Suprapubic skin (tissue), 4 donors: ENCODE results near the gene HMX3. TPM values are rescaled to one million over a fixed set of nuclear protein-coding genes. Genes with fewer than 3 reads are reported as not detected.
"Not testable (repeated sequence)": the region's sequence is repeated elsewhere in the genome, so short reads cannot be mapped to it uniquely, and the experiment has no call there.

ENCODE experiments used
- DNase-seq, 2 donors: peaks; one replicate each; pipeline ENCODE4 v3.0.0-alpha.2; 2019; ENCODE audit warnings: low spot score in 2 of 2
- H3K27ac ChIP-seq: fragments of 200-600 bp; sonication (generic); one replicate; pipeline ENCODE4 v1.5.1; 2019
- H3K27me3 ChIP-seq: fragments of 200-600 bp; sonication (generic); one replicate; pipeline ENCODE4 v1.5.1; 2019
- H3K36me3 ChIP-seq: fragments of 200-600 bp; sonication (generic); one replicate; pipeline ENCODE4 v1.5.1; 2019
- H3K4me1 ChIP-seq: fragments of 200-600 bp; sonication (generic); one replicate; pipeline ENCODE4 v1.5.1; 2019
- H3K4me3 ChIP-seq: fragments of 200-600 bp; sonication (generic); one replicate; pipeline ENCODE4 v1.5.1; 2019; ENCODE audit warnings: mild to moderate bottlenecking
- H3K9me3 ChIP-seq: fragments of 200-600 bp; sonication (generic); one replicate; pipeline ENCODE4 v1.5.1; 2019
- CTCF ChIP-seq, 2 donors: fragments of 200-600 bp in 1 of 2; fragments of 450-650 bp in 1 of 2; sonication (generic) in 1 of 2; IDR thresholded peaks; one replicate each; pipeline ENCODE4 v1.5.1; 2016 to 2019; ENCODE audit warnings: antibody characterized with exemption in 2 of 2, mild to moderate bottlenecking in 1 of 2, moderate library complexity in 1 of 2
- EP300 ChIP-seq: sonication (generic); formaldehyde crosslinking; IDR thresholded peaks from one replicate; pipeline ENCODE4 v1.6.1; 2017; ENCODE audit warnings: antibody characterized with exemption
- POLR2A ChIP-seq, 2 donors: fragments of 450-650 bp; IDR thresholded peaks; one replicate each; pipeline ENCODE4 v1.6.1; 2017; ENCODE audit warnings: antibody characterized with exemption in 2 of 2, mild to moderate bottlenecking in 2 of 2, moderate library complexity in 2 of 2
- POLR2AphosphoS5 ChIP-seq, 3 donors: sonication (generic); formaldehyde crosslinking; IDR thresholded peaks; one replicate each; pipeline ENCODE4 v1.6.1; 2017; ENCODE audit warnings: antibody characterized with exemption in 3 of 3
- WGBS: methylation state at CpG from one replicate; pipeline ENCODE4 v1.1.5; 2018; 5-methylcytosine and 5-hydroxymethylcytosine counted together
- total RNA-seq, 4 donors: library from RNA; depleted of rRNA; stranded (reverse); fragments of >200 nt; gene quantifications; one replicate each; pipeline ENCODE4 v1.1.0, GENCODE V29; 2016

The HMX3 gene
- total RNA-seq, 4 donors from 2014 or later: not detected

- Histone ChIP-seq H3K27me3 (no peaks in the 10 kb centered on the region), H3K4me3 (no peak overlapping the region), H3K9me3 (no peaks in the 10 kb centered on the region), H3K27ac (no peak overlapping the region), H3K4me1 (no peaks in the 10 kb centered on the region), H3K36me3 (peaks cover 14% of the 10 kb centered on the region)
- DNase-seq: no peak
- no peak for TF ChIP-seq CTCF (IDR thresholded peaks at IDR 0.05)
- TF ChIP-seq EP300: no peak
- TF ChIP-seq POLR2A (IDR thresholded peaks at IDR 0.05): no peak
- no peak for TF ChIP-seq POLR2AphosphoS5 (IDR thresholded peaks at IDR 0.05)
- WGBS: 95% methylated on average over 4 of the region's 4 CpGs
Measured at GRCh38 chr10:123170961-123171360, 35.2 kb downstream of the HMX3 start.

GRCh38 chr10:123171616-123172015 lies 35.8 kb downstream of the HMX3 start:
- H3K4me3 ChIP-seq, H3K4me1 ChIP-seq, H3K27me3 ChIP-seq, DNase-seq, H3K9me3 ChIP-seq, H3K27ac ChIP-seq: not testable (repeated sequence)
- H3K36me3 ChIP-seq: peaks cover 12% of the 10 kb centered on the region
- WGBS: 97% methylated on average over 10 of the region's 10 CpGs

GRCh38 chr10:123175389-123176387 lies 39.9 kb downstream of the HMX3 start:
- no peak for TF ChIP-seq EP300
- TF ChIP-seq CTCF (IDR thresholded peaks at IDR 0.05): no peak
- TF ChIP-seq POLR2AphosphoS5 (IDR thresholded peaks at IDR 0.05): no peak
- TF ChIP-seq POLR2A (IDR thresholded peaks at IDR 0.05): no peak
- 80% methylated on average over 9 of the region's 9 CpGs for WGBS

GRCh38 chr10:123178390-123178789 lies 42.6 kb downstream of the HMX3 start:
- not testable (repeated sequence) for H3K4me1 ChIP-seq, DNase-seq, H3K36me3 ChIP-seq, H3K27me3 ChIP-seq, H3K4me3 ChIP-seq, H3K9me3 ChIP-seq, H3K27ac ChIP-seq
- 97% methylated on average over 4 of the region's 4 CpGs for WGBS

More at GRCh38 chr10:123175389-123176387, 39.9 kb downstream of the HMX3 start:
- Histone ChIP-seq H3K4me3 (no peak overlapping the region), H3K4me1 (no peaks in the 10 kb centered on the region), H3K9me3 (no peaks in the 10 kb centered on the region), H3K27me3 (no peaks in the 10 kb centered on the region), H3K27ac (no peak overlapping the region), H3K36me3 (no peaks in the 10 kb centered on the region)
- DNase-seq: no peak

- Histone ChIP-seq H3K36me3 (no peaks in the 10 kb centered on the region), H3K9me3 (peaks cover 13% of the 10 kb centered on the region), H3K4me3 (no peak overlapping the region), H3K4me1 (no peaks in the 10 kb centered on the region), H3K27ac (no peak overlapping the region), H3K27me3 (no peaks in the 10 kb centered on the region)
- TF ChIP-seq POLR2AphosphoS5 (IDR thresholded peaks at IDR 0.05) (no peak), EP300 (no peak), CTCF (IDR thresholded peaks at IDR 0.05) (no peak), POLR2A (IDR thresholded peaks at IDR 0.05) (no peak)
- DNase-seq: no peak
- 82% methylated on average over 7 of the region's 7 CpGs for WGBS
Measured at GRCh38 chr10:123180101-123181090, 44.6 kb downstream of the HMX3 start.

GRCh38 chr10:123183724-123184123 lies 48.0 kb downstream of the HMX3 start:
- Histone ChIP-seq H3K27me3 (no peaks in the 10 kb centered on the region), H3K27ac (no peak overlapping the region), H3K36me3 (no peaks in the 10 kb centered on the region), H3K4me1 (no peaks in the 10 kb centered on the region), H3K9me3 (peaks cover 13% of the 10 kb centered on the region), H3K4me3 (no peak overlapping the region)
- no peak for DNase-seq
- WGBS: 95% methylated on average over 2 of the region's 2 CpGs
- no peak for TF ChIP-seq POLR2A (IDR thresholded peaks at IDR 0.05)
- TF ChIP-seq CTCF (IDR thresholded peaks at IDR 0.05): no peak
- no peak for TF ChIP-seq EP300
- TF ChIP-seq POLR2AphosphoS5 (IDR thresholded peaks at IDR 0.05): no peak
